A549 (cell line): ENCODE measurements around the gene EGLN2. TPM values are rescaled to one million over a fixed set of nuclear protein-coding genes. Genes with fewer than 3 reads are reported as not detected.

Experiments
- ATAC-seq, 2 experiments: fragments of 200-7000 bp in 1 of 2; fragments of >200 bp in 1 of 2; cut with Nextera tagmentation in 1 of 2; cut with Tn5 transposase in 1 of 2; 3 replicates each; pipeline versions ENCODE4 v1.8.0 to v1.9.1; 2018 to 2020; ENCODE audit warnings: mild to moderate bottlenecking in 1 of 2, moderate library complexity in 1 of 2
- CTCF ChIA-PET: fragments of 300-600 bp; sonication (Branson Sonifier 250); formaldehyde crosslinking; extraction: SDS; loops from one replicate; lab custom pipeline; 2021; ENCODE audit warnings: antibody characterized with exemption, inconsistent platforms; lab: Yijun Ruan, JAX
- POLR2A ChIA-PET: fragments of 350-600 bp; formaldehyde crosslinking; extraction: SDS; loops from one replicate; lab custom pipeline; 2021; ENCODE audit warnings: antibody characterized with exemption, inconsistent platforms; lab: Yijun Ruan, JAX
- DNase-seq, 2 experiments: peaks; one replicate each; pipeline versions ENCODE4 v3.0.0 to v3.0.0-alpha.2; 2011 to 2016; ENCODE audit warnings: low read depth in 1 of 2, low spot score in 1 of 2
- FAIRE-seq: peaks from 2 replicates; lab custom pipeline; 2011; peaks lifted over from hg19 to GRCh38; lab: Jason Lieb, UNC
- H3K27ac ChIP-seq, 2 experiments: fragments of >200 bp; sonication (Bioruptor Twin); formaldehyde crosslinking; 3 replicates each; pipeline ENCODE4 v1.5.1; 2016 to 2017
- H3K4me1 ChIP-seq: fragments of >200 bp; sonication (Bioruptor Twin); formaldehyde crosslinking; 3 replicates; pipeline ENCODE4 v1.6.1; 2016
- H3K4me2 ChIP-seq: fragments of >200 bp; sonication (Bioruptor Twin); formaldehyde crosslinking; 3 replicates; pipeline ENCODE4 v1.6.1; 2016
- H3K4me3 ChIP-seq: fragments of >200 bp; sonication (Bioruptor Twin); formaldehyde crosslinking; 3 replicates; pipeline ENCODE4 v1.5.1; 2016
- H3K9me3 ChIP-seq: fragments of >200 bp; sonication (Bioruptor Twin); formaldehyde crosslinking; 3 replicates; pipeline ENCODE4 v1.6.1; 2016
- BCL3 ChIP-seq: fragments of >200 bp; sonication (Bioruptor Twin); formaldehyde crosslinking; IDR thresholded peaks from 3 replicates; pipeline ENCODE4 v1.6.1; 2016
- BHLHE40 ChIP-seq: IDR thresholded peaks from 2 replicates; pipeline ENCODE4 v1.6.1; 2012; ENCODE audit warnings: low read depth, low read length, inconsistent platforms
- CBX2 ChIP-seq: fragments of 200-600 bp; sonication (generic); IDR thresholded peaks from 2 replicates; pipeline ENCODE4 v1.6.1; 2016; ENCODE audit warnings: low read depth, mild to moderate bottlenecking, borderline replicate concordance
- CBX8 ChIP-seq: fragments of 200-600 bp; sonication (generic); IDR thresholded peaks from 2 replicates; pipeline ENCODE4 v1.6.1; 2016
- EHMT2 ChIP-seq: fragments of 200-600 bp; sonication (generic); IDR thresholded peaks from 2 replicates; pipeline ENCODE4 v1.6.1; 2016; ENCODE audit warnings: antibody characterized with exemption, low read depth, mild to moderate bottlenecking, moderate library complexity
- EP300 ChIP-seq, 2 experiments: fragments of >200 bp; sonication (Bioruptor Twin); formaldehyde crosslinking; IDR thresholded peaks; 2 replicates in 1 of 2; 3 replicates in 1 of 2; pipeline ENCODE4 v1.6.1; 2016 to 2017
- FOSB ChIP-seq: fragments of 250-450 bp; sonication (Bioruptor Pico); IDR thresholded peaks from 2 replicates; pipeline ENCODE4 v1.5.0; 2020; ENCODE audit warnings: mild to moderate bottlenecking, moderate library complexity
- HEYL ChIP-seq: fragments of 250-450 bp; sonication (Bioruptor Pico); IDR thresholded peaks from 2 replicates; pipeline ENCODE4 v1.8.0; 2021; ENCODE audit warnings: mild to moderate bottlenecking, moderate library complexity
- HOXB5 ChIP-seq: fragments of 250-450 bp; sonication (Bioruptor Pico); IDR thresholded peaks from 2 replicates; pipeline ENCODE4 v1.5.0; 2020; ENCODE audit warnings: mild to moderate bottlenecking, moderate library complexity
- JUN ChIP-seq, 2 experiments: fragments of >200 bp; sonication (Bioruptor Twin); formaldehyde crosslinking; IDR thresholded peaks; 2 replicates in 1 of 2; 3 replicates in 1 of 2; pipeline ENCODE4 v1.6.1; 2016 to 2017
- JUNB ChIP-seq: fragments of >200 bp; sonication (Bioruptor Twin); formaldehyde crosslinking; IDR thresholded peaks from 2 replicates; pipeline ENCODE4 v1.6.1; 2016
- KDM1A ChIP-seq: fragments of 200-600 bp; sonication (generic); IDR thresholded peaks from 2 replicates; pipeline ENCODE4 v1.6.1; 2016; ENCODE audit warnings: low read depth, mild to moderate bottlenecking
- MAFK ChIP-seq: fragments of 450-650 bp; IDR thresholded peaks from 2 replicates; pipeline ENCODE4 v1.6.1; 2014; ENCODE audit not compliant: partially characterized antibody
- MAX ChIP-seq: IDR thresholded peaks from 2 replicates; pipeline ENCODE4 v1.6.1; 2012
- MAZ ChIP-seq: fragments of 150-350 bp; IDR thresholded peaks from 2 replicates; pipeline ENCODE4 v1.6.1; 2014; ENCODE audit warnings: antibody characterized with exemption, low read depth, low read length, borderline replicate concordance
- MYC ChIP-seq: IDR thresholded peaks from 2 replicates; pipeline ENCODE4 v1.6.1; 2012; ENCODE audit warnings: mild to moderate bottlenecking, inconsistent platforms, low read length, improper control_type of control experiment, borderline replicate concordance
- NFE2L2 ChIP-seq: fragments of 150-350 bp; conservative IDR thresholded peaks from 2 replicates; pipeline ENCODE4 v1.6.1; 2014; ENCODE audit warnings: low read length
- NR3C1 ChIP-seq: fragments of >200 bp; sonication (Bioruptor Twin); formaldehyde crosslinking; IDR thresholded peaks from 3 replicates; pipeline ENCODE4 v1.6.1; 2017
- PHF8 ChIP-seq: fragments of 200-600 bp; sonication (generic); IDR thresholded peaks from 2 replicates; pipeline ENCODE4 v1.6.1; 2016; ENCODE audit warnings: low read depth, mild to moderate bottlenecking, antibody characterized with exemption, moderate library complexity, borderline replicate concordance
- POLR2A ChIP-seq: IDR thresholded peaks from 2 replicates; pipeline ENCODE4 v1.6.1; 2012; ENCODE audit warnings: mild to moderate bottlenecking, low read length
- RARB ChIP-seq: fragments of 250-450 bp; sonication (Bioruptor Pico); IDR thresholded peaks from 2 replicates; pipeline ENCODE4 v1.8.0; 2021; ENCODE audit warnings: mild to moderate bottlenecking, moderate library complexity
- RFX5 ChIP-seq: fragments of 450-650 bp; IDR thresholded peaks from 2 replicates; pipeline ENCODE4 v1.7.1; 2014; ENCODE audit warnings: antibody characterized with exemption, mild to moderate bottlenecking, moderate library complexity
- SMC3 ChIP-seq: fragments of >200 bp; sonication (Bioruptor Twin); formaldehyde crosslinking; IDR thresholded peaks from 3 replicates; pipeline ENCODE4 v1.6.1; 2018; ENCODE audit warnings: inconsistent platforms
- TFCP2L1 ChIP-seq: fragments of 250-450 bp; sonication (Bioruptor Pico); IDR thresholded peaks from 2 replicates; pipeline ENCODE4 v1.5.0; 2021; ENCODE audit warnings: mild to moderate bottlenecking
- TP53 ChIP-seq: fragments of 250-450 bp; sonication (Bioruptor Pico); IDR thresholded peaks from 2 replicates; pipeline ENCODE4 v1.5.0; 2021; ENCODE audit warnings: mild to moderate bottlenecking, moderate library complexity
- USF2 ChIP-seq: fragments of 450-650 bp; IDR thresholded peaks from 2 replicates; pipeline ENCODE4 v1.6.1; 2014; ENCODE audit warnings: antibody characterized with exemption
- ZC3H11A ChIP-seq: fragments of 450-650 bp; IDR thresholded peaks from 2 replicates; pipeline ENCODE4 v1.6.1; 2014; ENCODE audit warnings: antibody characterized with exemption, mild to moderate bottlenecking
- ZFP36 ChIP-seq: fragments of 450-650 bp; IDR thresholded peaks from 2 replicates; pipeline ENCODE4 v1.6.1; 2014; ENCODE audit warnings: borderline replicate concordance; ENCODE audit not compliant: partially characterized antibody
- ZSCAN20 ChIP-seq: fragments of 250-450 bp; sonication (Bioruptor Pico); IDR thresholded peaks from 2 replicates; pipeline ENCODE4 v1.8.0; 2022; ENCODE audit warnings: mild to moderate bottlenecking, moderate library complexity
- WGBS: methylation state at CpG from one replicate; pipeline ENCODE4 v1.1.6; 2017; ENCODE audit errors: missing lambda C conversion rate; 5-methylcytosine and 5-hydroxymethylcytosine counted together
- polyA plus RNA-seq, 4 experiments: library from polyadenylated mRNA; depleted of rRNA in 3 of 4; stranded (reverse); fragments of >200 nt; fragmentation: RNase III in 1 of 4; extraction: RNeasy Plus Mini Kit Qiagen cat#74134 plus additional on column Dnase treatment in 1 of 4; gene quantifications; 2 replicates in 3 of 4; 3 replicates in 1 of 4; pipeline ENCODE4 v1.2.3, GENCODE V29; 2011 to 2017

EGLN2 gene
- polyA plus RNA-seq, 2 of the 4 experiments (the other 2 are of a cell fraction) = 34.7 to 81.4 TPM

GRCh38 chr19:40758491-40758890, 40.5 kb upstream of the EGLN2 start:
- TF ChIP-seq MAFK = no peak
- TF ChIP-seq NFE2L2 = no peak
- no peak for TF ChIP-seq RARB (CRISPR knock-in tag)
- TF ChIP-seq PHF8 = no peak
- no peak for TF ChIP-seq TP53
- TF ChIP-seq RFX5 = no peak
- no peak for TF ChIP-seq ZFP36
- TF ChIP-seq ZC3H11A = no peak
- no peak for TF ChIP-seq JUNB
- TF ChIP-seq SMC3 = no peak
- TF ChIP-seq ZSCAN20 (CRISPR knock-in tag) = no peak
- no peak for TF ChIP-seq HOXB5 (CRISPR knock-in tag)
- TF ChIP-seq EP300 (IDR thresholded peaks at IDR 0.05) = no peak
- WGBS = 94% methylated on average over 3 of the region's 3 CpGs
- no peak overlapping the region for H3K4me3 ChIP-seq
- POLR2A ChIA-PET = interaction anchor here (1.0 to 1.5 kb wide), 4 partner anchors 8 to 41 kb away, joined by 3 to 5 read pairs (median 4); partner anchors contain the start of genes ACTMAP, COQ8B, ITPKC and RAB4B
- H3K9me3 ChIP-seq = no peaks in the 10 kb centered on the region
- DNase-seq = no peak
- H3K27ac ChIP-seq = no peak overlapping the region
- no peak overlapping the region for H3K4me2 ChIP-seq
- FAIRE-seq = peak; percentile 83
- CTCF ChIA-PET = interaction anchor here (0.5 to 9.7 kb wide), 10 partner anchors 16 to 294 kb away, joined by 4 to 71 read pairs (median 4); partner anchors contain the start of genes EGLN2 and RAB4B
- ATAC-seq = no peak
- peaks cover 30% of the 10 kb centered on the region for H3K4me1 ChIP-seq

GRCh38 chr19:40759352-40759751, 39.6 kb upstream of the EGLN2 start:
- no peak for FAIRE-seq
- no peak overlapping the region for H3K4me2 ChIP-seq
- CTCF ChIA-PET = interaction anchor here (0.6 to 9.7 kb wide), 5 partner anchors 15 to 244 kb away, joined by 3 to 71 read pairs (median 4); partner anchors contain the start of gene RAB4B
- H3K4me1 ChIP-seq = peaks cover 21% of the 10 kb centered on the region
- ATAC-seq = no peak
- no peak overlapping the region for H3K27ac ChIP-seq
- POLR2A ChIA-PET = interaction anchor here (0.6 to 1.5 kb wide), 3 partner anchors 9 to 1113 kb away, joined by 3 to 5 read pairs (median 4); partner anchors contain the start of genes ACTMAP and RAB4B
- no peak overlapping the region for H3K4me3 ChIP-seq
- 94% methylated on average over 13 of the region's 13 CpGs for WGBS
- no peak for TF ChIP-seq MAX
- TF ChIP-seq KDM1A = no peak
- TF ChIP-seq EP300 (IDR thresholded peaks at IDR 0.05) = no peak
- no peak for TF ChIP-seq HEYL (CRISPR knock-in tag)
- no peak for TF ChIP-seq RARB (CRISPR knock-in tag)
- no peak for TF ChIP-seq RFX5
- no peak for TF ChIP-seq CBX2
- no peaks in the 10 kb centered on the region for H3K9me3 ChIP-seq
- DNase-seq = no peak

GRCh38 chr19:40762754-40763470, 36.1 kb upstream of the EGLN2 start:
- Histone ChIP-seq H3K9me3 (no peaks in the 10 kb centered on the region), H3K4me3 (no peak overlapping the region), H3K4me2 (no peak overlapping the region), H3K4me1 (no peaks in the 10 kb centered on the region), H3K27ac (no peak overlapping the region)
- no peak for TF ChIP-seq KDM1A
- no peak for TF ChIP-seq TFCP2L1 (CRISPR knock-in tag)
- TF ChIP-seq ZFP36 = no peak
- TF ChIP-seq BHLHE40 = no peak
- no peak for TF ChIP-seq USF2
- no peak for TF ChIP-seq NR3C1
- TF ChIP-seq FOSB (CRISPR knock-in tag) = no peak
- no peak for TF ChIP-seq HOXB5 (CRISPR knock-in tag)
- TF ChIP-seq BCL3 = no peak
- no peak for TF ChIP-seq POLR2A
- TF ChIP-seq JUN (IDR thresholded peaks at IDR 0.05) = no peak
- no peak for TF ChIP-seq EHMT2
- TF ChIP-seq RARB (CRISPR knock-in tag) = no peak
- TF ChIP-seq CBX8 = no peak
- TF ChIP-seq MAZ = no peak
- TF ChIP-seq MAX = no peak
- TF ChIP-seq PHF8 = no peak
- TF ChIP-seq MYC = no peak
- FAIRE-seq (no peak), DNase-seq (no peak), ATAC-seq (no peak)
- WGBS = 92% methylated on average over 16 of the region's 17 CpGs
- ChIA-PET POLR2A (interaction anchor here (1.0 kb wide), 1 partner anchor 12 kb away, joined by 5 read pairs; the partner anchor contains the start of gene ACTMAP), CTCF (interaction anchor here (0.5 to 1.4 kb wide), 2 partner anchors 14 to 117 kb away, joined by 3 to 4 read pairs; no protein-coding TSS in a partner anchor)
